Neural progenitor cell (in vitro differentiated cells): ENCODE data around the gene NIT1.

Experiments
- CTCF ChIP-seq: fragments of 200-600 bp; sonication (generic); IDR thresholded peaks from 2 replicates; pipeline ENCODE4 v1.5.1; 2017; ENCODE audit warnings: antibody characterized with exemption, mild to moderate bottlenecking
- EZH2 ChIP-seq: fragments of 200-600 bp; sonication (generic); IDR thresholded peaks from 2 replicates; pipeline ENCODE4 v1.6.1; 2017; ENCODE audit warnings: antibody characterized with exemption, mild to moderate bottlenecking, moderate library complexity
- EZH2phosphoT487 ChIP-seq: fragments of 200-600 bp; sonication (generic); IDR thresholded peaks from 2 replicates; pipeline ENCODE4 v1.6.1; 2017; ENCODE audit warnings: antibody characterized with exemption

- TF ChIP-seq CTCF = no peak
- TF ChIP-seq EZH2 = no peak
- TF ChIP-seq EZH2phosphoT487 = no peak
Measured at GRCh38 chr1:161121042-161121650, 3.2 kb downstream of the NIT1 start.
